Measurements from ENCODE around the gene TNFRSF1A.

Gene TNFRSF1A

DNA sequence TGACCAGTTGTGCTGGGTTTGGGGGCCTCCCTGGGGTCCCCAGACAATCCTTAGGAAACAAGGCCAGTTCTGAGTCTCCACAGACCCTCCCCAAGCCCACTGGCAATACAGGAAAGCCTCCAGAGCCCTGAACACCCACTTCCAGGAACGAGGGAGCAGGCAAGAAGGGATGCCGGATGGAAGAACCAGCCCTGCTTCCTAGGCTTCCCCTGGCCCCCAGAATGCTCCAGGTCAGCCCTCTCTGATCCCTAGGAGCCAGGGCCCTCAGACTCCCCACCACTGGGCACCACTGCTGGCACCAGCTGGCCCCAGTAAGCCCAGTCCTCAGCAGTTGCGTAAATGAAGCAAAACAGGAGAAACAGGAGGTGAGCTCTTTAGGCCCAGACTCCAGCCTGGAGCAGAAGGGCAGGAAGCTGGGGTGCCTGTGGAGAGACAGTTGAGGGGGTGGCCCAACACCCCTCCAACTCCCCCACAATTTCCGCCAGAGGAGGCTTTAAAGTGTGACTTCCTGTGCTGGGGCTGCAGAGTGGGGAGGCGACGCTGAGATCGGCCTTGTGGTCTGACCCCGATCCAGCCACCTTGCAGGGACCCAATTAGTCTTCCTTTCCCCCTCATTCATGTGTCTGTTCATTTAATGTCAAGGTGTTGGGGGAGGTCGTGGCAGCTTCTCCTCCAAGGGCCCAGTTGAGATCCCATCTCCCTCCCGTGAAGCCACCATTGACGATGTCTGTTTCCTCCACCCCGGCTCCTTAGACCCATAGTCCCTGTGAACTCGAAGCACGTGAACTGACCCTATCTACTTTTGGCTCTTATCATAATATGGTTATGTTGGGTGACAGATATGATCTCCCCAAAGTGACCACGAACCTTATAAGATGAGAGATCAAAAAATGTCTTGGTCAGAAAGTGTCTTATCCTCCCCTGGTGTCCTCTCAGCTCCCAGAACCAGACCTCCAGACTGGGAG, 4.7 kb downstream of the TNFRSF1A start:
- DNase-seq (ENCODE audit: low read depth): peak; percentile 66

DNA sequence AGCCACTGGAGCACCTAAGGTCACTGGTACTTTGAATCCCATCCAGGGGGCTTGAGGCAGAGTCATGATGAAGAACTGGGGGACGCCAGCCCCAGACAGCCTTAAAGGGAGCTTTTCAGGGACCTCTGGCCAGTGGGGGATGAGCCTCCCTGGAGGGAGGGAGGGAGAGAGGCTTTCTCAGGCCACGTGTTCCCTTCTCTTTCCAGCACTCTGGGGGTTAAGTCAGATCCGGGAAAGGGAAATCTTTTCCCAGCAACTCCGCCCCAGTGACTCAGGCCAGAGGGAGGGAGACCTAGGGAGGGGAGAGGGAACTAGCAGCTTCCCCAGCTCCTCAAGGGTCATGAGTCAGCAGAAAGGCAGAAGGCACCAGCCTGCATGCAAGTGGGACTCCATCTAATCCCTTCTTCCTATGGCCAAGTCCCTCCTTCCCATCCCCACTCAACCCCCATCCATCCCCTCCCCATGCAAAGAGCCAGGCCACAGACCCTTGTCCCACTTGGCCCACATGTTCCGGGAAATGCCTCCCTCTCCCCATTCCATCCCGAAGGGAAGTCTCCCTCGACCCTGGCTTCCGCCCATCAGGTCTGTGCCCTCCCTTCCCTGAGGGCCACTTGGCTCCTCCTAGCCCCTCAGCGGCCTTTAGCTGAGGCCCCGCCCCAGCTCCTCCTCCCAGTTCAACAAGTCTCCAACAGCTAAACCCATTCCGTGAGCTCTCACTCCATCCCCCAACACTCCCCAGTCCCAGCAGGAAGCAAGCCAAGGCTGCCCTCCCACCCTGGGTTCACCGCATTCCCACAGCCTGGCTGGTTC, 5.6 kb downstream of the TNFRSF1A start:
- DNase-seq (ENCODE audit: low read depth): no peak

DNA sequence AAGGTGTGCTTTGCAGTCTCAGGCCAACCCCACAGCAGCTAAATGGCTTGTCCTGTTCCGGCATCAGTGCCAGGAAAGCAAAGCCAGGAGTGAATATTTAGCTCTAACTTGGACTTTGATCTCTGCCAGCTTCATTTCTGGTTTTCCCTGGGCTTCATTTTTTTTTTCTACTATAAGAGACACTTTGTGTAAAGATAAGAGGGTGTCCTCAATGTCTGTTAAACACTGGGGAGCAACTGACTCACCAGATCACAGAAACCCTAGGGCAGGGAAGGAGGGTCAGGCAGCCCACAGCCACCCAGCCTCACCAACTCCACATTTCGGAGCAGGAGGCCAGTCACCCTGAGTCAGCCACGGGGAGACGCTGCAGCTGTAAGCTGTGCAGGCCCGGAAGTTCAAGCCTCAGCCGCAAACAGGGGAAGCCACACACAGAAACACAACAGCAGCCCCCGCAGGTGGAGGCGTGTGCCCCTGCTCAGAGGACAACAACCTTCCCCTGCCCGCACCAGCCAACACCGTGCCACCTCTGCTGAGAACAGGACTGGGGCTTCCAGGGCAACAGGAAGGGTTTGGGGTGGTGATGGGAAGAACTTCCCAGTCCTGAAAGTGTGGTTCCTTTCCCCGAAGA, 6.3 kb downstream of the TNFRSF1A start:
- peak; percentile 78 for DNase-seq (ENCODE audit: low read depth)

DNA sequence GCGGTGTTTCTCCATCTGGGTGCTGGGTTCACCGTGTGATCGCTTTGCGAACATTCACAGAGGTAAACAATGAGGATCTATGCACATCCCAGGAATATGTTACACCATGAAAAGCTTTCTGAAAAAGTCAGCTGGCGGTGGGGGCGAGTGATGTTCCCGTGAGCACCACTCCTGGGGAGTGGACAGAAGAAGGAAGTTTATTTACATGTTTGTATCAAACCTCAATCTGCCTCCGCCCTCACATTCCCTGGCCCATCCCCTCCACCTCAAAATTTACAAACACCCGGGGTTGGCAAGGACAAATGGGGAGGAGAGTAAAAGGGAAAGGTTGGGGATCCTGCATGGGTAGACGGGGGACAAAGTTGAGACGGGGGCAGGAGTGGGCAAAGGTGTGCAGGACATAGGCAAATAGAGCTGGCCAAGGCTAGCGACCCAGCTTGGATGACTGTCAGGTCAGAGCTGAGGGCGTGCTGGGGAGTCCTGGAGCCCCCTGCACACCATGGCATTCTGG, 6.9 kb downstream of the TNFRSF1A start:
- no peak for DNase-seq (ENCODE audit: low read depth)

DNA sequence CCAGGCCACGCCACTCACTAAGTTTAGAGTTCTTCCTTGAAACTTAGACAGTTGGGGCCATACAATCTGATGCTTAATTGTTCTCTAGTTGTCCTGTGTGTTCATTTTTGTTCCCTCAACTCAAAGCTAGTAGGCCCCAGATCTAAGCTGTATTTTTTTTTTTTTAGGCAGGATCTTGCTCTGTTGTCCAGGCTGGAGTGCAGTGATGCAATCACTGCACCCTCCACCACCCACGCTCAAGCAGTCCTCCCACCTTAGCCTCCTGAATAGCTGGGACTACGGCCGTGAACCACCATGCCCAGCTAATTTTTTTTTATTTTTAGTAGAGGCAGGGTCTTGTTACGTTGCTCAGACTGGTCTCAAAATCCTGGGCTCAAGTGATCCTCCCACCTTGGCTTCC, 7.5 kb downstream of the TNFRSF1A start:
- DNase-seq (ENCODE audit: low read depth): no peak

DNA sequence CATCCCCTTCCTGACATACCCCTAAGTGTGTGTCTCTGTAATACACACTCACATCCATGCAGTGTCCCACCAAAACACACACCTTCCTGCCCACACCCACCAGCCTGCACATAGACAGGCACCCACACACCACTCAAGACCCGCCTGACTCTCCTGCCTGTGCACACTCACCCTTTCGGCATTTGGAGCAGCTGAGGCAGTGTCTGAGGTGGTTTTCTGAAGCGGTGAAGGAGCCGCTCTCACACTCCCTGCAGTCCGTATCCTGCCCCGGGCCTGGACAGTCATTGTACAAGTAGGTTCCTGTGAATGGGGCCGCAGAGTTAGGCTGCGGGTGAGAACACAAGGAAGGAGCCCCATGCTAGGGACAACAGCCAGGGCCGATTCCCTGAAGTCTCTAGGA, 8.3 kb downstream of the TNFRSF1A start:
- no peak for DNase-seq (ENCODE audit: low read depth)

DNA sequence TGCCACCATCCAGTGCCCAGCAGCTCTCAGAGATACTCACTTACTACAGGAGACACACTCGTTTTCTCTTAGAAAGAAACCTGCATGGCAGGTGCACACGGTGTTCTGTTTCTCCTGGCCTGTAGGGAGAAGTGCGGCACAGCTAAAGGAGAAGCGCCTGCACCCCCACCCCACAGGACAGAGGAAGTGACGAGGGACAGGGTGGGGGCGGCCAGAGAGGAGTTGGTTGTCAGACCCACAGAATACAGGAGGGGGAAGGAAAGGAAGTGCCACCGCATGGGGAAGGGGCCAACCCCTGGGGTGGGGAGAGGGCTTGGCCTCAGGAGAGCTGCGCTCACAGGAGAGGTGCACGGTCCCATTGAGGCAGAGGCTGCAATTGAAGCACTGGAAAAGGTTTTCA, 8.8 kb downstream of the TNFRSF1A start:
- DNase-seq (ENCODE audit: low read depth): no peak

DNA sequence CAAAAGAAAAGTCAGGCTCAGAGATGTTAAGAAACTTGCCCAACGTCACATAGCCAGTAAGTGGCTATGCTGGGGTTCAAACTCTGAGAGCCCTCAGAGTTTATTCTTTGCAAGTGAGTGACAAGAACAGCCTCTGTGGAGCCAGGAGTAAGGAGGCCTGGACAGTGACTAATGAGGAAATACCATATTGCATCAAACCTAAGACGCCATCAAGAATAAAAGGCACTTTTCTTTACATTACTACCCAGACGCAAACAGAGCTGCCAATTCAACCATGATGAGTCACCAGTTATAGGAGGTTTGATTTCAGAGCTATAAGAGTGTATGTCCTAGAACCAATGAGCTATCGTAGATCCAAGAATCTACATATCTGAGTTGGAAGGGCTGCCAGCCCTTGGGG, 9.4 kb downstream of the TNFRSF1A start:
- DNase-seq (ENCODE audit: low read depth): no peak

DNA sequence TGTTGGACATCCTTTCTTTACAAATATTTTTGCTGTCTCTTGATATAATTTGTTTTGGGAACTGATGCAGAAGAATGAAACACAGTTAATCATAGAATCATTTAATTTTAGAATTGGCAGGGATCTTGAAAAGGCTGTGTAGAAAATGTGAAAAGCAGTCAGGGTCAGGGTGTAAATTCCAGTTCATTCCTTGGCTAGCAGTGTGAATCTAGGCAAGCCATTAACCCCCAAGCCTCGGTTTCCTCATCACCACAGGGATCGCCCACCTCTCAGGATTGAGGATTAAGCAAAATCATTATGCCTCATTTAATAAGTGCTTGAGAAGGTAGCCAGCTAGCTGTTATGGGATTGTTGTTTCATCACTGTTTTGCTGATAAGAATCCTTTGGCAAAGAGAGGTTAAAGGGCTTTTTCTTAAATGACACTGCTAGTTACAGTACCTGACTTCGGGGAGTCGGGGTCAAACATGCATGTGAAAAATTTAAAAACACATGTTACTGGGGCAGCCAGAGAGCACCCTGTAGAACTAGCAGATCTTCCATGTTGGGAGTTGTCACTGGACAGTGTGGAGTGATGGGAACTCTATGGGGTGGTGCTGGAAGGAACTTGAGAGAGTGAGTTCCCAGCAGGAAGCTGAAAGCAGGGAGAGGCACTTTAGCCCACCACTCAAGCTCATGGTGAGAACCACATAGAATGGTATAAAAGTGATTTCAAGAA, 10.7 kb downstream of the TNFRSF1A start:
- no peak for DNase-seq (ENCODE audit: low read depth)

DNA sequence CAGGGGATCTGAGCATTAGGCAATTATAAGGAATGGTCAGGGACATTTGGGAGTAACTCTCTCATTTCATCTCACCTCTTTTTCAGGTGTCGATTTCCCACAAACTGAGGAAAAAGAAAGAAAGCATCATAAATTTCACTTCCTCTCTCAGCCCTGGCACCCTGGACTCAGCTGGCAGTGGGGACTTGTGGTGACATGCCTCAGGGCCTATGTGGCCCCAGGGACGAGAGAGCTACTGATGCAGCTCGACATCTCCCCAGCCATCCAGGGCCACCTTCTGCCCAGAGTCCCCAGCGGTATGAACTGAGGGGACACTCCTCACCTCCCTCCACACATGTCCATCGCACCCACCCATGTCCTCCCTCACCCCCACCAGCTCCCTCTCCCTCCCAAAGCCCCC, 11.7 kb downstream of the TNFRSF1A start:
- DNase-seq (ENCODE audit: low read depth): no peak

DNA sequence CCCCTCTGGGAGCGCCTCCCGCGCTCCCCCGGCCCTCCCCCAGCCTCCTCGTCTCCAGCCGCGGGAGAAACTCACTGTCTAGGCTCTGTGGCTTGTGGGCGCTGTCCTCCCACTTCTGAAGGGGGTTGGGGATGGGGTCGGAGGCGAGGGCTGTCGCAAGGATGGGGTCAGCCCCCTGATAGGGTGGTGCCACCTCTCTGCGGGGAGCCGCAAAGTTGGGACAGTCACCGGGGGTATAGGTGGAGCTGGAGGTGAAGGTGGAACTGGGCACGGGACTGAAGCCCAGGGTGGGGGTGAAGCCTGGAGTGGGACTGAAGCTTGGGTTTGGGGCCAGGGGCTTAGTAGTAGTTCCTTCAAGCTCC, 12.2 kb downstream of the TNFRSF1A start:
- no peak for DNase-seq (ENCODE audit: low read depth)

DNA sequence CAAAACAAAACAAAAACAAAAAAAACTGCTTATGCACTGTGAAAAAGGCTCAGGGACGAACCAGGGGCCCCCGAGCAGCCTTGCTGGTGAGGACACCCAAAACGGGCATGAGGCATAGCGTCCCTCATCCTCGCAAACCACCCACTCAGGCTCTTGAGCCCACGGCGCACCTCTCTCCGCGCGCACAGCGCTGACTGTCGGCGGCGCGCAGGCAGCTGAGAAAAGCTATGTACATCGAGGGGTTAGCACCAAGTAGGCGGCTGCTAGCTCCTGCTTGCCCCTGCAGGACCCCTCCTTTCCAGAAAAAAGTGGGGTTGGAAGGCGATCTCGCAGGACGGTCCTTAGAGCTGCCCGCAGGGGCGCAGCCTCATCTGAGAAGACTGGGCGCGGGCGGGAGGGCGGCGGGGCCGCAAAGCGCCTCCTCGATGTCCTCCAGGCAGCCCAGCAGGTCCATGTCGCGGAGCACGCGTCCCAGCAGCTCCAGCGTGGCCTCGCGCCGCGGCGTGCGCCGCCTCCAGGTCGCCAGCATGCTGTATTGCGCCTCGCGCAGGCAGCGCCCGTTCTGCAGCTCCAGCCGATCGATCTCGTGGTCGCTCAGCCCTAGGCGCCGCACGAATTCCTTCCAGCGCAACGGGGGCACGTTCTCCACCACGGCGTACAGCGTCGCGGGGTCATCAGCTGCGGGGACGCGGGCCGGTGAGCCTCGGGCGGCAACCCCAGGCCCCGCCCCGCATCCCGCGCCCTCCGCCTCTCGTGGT, 12.8 kb downstream of the TNFRSF1A start:
- no peak for DNase-seq (ENCODE audit: low read depth)

DNA sequence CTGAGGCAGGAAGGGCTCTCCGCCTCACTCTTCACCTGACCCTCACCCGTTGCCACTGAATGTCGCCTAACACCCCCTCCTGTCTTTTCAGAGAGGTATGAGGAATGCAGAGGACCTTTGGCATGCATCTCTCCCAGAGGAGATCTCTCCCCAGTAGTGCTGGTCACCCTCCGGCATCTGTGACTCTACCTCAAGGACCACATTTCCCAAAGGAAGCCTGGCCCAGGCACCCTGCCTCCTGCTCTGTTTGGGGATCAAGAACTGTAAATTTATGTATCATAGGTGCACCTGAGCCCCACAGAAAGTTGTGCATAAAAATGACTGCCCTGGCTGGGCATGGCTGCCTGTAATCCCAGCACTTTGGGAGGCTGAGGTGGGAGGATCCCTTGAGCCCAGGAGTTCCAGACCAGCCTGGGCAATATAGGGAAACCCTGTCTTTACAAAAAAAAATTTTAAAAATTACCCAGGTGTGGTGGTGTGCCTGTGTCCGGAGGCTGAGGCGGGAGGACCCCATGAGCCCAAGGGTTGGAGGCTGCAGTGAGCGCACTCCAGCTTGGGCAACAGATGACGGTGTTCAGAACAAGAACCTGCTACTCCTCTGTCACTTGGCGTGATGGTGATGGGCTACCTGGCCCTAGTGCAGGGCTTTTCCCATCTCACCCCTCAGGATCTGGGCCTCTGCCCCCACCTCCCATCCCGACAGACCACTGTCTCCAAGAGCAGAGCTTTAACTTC, 13.7 kb downstream of the TNFRSF1A start:
- DNase-seq (ENCODE audit: low read depth): no peak

DNA sequence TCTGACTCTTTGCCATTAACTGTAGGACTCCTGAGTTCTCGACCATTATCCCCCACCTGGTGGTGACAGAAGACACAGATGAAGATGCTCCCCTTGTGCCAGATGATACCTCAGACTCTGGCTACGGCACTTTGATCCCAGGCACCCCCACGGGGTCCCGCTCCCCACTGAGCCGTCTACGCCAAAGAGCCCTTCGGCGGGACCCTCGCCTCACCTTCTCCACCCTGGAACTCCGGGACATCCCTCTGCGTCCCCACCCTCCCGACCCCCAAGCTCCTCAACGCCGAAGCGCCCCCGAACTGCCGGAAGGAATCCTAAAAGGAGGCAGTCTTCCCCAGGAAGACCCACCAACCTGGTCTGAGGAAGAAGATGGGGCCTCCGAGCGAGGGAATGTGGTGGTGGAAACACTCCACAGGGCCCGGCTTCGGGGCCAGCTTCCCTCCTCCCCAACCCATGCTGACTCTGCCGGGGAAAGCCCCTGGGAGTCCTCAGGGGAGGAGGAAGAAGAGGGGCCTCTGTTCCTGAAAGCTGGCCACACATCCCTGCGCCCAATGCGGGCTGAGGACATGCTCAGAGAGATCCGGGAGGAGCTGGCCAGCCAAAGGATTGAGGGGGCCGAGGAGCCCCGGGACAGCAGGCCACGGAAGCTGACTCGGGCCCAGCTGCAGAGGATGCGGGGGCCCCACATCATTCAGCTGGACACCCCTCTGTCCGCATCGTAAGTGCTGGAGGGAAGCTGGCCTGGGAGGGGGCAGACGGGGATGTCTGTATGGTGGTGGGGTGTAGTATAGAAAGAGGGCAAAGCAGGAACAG, 14.4 kb downstream of the TNFRSF1A start:
- DNase-seq (ENCODE audit: low read depth): no peak

DNA sequence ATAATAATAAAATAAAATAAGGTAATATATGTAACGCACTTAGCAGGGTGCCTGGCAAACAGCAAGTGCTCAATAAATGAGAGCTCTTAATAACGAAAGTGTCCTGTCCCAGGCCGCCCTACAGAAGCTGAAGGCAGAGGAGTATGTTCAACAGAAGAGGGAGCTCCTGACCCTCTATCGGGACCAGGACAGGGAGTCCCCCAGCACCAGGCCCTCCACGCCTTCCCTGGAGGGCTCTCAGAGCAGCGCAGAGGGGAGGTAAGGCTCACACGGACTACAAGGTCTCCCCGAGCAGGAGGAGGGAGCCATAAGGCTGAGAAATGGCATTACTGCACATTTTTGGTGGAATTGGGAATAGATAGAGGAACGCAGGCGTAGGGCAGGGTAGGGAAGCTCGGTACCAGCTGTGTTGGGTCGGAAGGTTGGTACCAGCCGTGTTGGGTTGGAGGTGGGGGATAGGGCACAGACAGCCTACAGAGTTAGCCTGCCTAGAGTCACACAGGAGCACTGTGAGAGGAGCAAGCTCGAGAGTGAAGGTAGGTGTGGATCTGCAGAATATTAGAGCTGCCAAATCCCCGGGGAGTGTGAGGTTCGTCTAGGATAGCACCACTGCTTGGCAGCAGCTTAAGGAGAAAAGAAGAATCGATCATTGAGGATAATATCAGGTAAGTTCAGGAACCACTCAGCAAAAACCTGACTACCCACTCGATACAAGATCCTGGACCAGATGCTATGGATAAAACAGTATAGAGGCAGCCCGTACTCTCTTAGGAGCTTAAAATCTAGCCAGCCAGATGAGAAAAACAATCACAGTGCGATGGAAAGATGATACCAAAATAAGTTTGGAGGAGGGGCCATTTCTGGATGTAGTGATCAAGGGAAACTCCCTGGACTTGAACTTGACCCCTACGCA, 15.3 kb downstream of the TNFRSF1A start:
- DNase-seq (ENCODE audit: low read depth): no peak

DNA sequence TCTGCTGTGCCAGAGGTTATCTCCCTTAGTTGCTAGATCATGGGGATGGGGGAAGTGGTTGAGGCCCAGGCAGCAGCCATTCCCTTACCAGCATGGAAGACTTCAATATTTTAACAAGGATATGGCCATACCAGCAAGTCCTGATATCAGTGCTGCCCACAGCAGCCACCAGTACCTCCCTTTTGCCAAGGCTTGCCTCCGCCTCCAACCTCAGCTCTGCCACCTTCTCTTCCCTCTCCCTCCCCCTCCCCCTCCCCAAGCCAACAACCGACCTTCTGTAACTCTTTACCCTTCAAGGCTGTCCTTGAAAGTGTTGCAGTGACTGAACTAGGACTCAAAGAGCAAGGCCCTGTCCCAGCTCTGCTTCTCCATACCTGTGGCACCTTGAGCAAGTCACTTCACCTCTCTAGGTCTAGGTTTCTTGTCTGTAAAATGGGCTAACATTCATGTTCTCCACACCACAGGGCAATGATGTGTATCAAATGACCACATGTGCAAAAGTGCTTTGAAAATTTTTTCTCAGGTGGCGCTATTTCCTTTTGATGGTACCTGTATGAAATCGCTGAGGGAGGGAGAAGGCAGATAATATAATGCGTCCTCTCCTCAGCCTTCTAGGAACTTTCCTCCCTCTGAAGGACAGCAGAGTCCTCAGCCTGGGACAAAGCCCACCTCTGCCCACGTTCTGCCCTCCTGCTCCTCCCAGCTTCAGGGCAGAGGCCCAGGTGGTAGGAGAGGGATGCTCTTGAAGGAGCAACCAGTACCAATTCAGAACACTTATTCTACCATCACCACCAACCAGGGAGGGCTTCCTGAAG, 16.7 kb downstream of the TNFRSF1A start:
- no peak for DNase-seq (ENCODE audit: low read depth)

DNA sequence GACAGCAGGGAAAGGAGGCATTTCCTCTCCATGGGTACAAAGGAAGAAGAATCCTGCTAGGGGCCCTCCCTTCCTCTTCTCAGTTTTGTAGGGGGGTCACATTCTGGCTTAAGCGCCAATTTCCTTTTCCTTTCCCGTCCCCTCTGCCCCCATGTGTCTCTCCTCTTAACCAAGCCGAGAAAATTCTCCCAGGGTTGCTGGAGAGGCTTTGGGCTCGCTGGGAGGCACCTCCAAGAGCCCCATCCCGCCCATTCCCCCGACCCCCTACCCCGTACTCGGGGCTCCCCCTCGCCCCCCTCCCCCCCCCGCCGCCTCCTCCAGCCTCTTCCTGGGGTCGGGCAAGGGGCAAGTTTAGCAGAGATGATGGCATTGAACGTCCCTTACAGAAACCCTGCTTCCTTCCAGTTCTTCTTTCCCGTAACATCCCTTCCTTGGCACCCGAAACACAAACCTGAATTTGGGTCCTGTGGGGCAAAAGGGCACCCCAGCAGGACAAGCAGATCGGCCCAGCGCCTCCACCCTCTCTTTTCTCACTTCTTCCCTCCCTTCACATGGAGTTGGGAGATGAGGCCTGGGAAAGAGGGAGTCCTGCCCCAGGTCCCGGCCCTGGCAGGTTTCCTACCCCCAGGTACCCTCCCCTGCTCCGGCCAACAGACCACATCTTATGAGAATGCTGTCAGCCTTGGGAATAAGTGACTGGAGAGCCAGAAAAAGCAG, 17.7 kb downstream of the TNFRSF1A start:
- DNase-seq (ENCODE audit: low read depth): no peak

Measured in T-helper 22 cell (primary cell).